Endometrium (tissue), 2 donors: ENCODE measurements around the gene PCIF1.
A peak's percentile ranks its signal among the peaks of the same experiment; 100 is the strongest.

ENCODE experiments used
- FAIRE-seq: peaks from 2 replicates; lab custom pipeline; 2012; peaks lifted over from hg19 to GRCh38; lab: Jason Lieb, UNC
- donor health status: control.
- donor health status: control.

PCIF1 gene

GRCh38 chr20:45904583-45905504 is 29.6 kb upstream of the PCIF1 start:
- FAIRE-seq, result no peak

GRCh38 chr20:45905505-45906079 is 28.9 kb upstream of the PCIF1 start:
- no peak for FAIRE-seq

- FAIRE-seq, result no peak
Observed at GRCh38 chr20:45907219-45907948, 27.1 kb upstream of the PCIF1 start.

GRCh38 chr20:45908084-45908483 is 26.4 kb upstream of the PCIF1 start:
- no peak for FAIRE-seq

- no peak for FAIRE-seq
Observed at GRCh38 chr20:45909336-45909808, 25.1 kb upstream of the PCIF1 start.

- FAIRE-seq, result no peak
Observed at GRCh38 chr20:45909817-45910669, 24.4 kb upstream of the PCIF1 start.

GRCh38 chr20:45910670-45911485 is 23.6 kb upstream of the PCIF1 start:
- peak; percentile 72 for FAIRE-seq

- FAIRE-seq, result no peak
Observed at GRCh38 chr20:45911486-45912343, 22.8 kb upstream of the PCIF1 start, which contains the start of gene PLTP. Gene PLTP (minus strand): TSS chr20:45912155. CDS start chr20:45911452, 703 bp downstream.

GRCh38 chr20:45912344-45912682 is 22.2 kb upstream of the PCIF1 start:
- FAIRE-seq, result no peak

GRCh38 chr20:45913116-45913515 is 21.4 kb upstream of the PCIF1 start:
- no peak for FAIRE-seq

GRCh38 chr20:45917790-45918141 is 16.7 kb upstream of the PCIF1 start:
- no peak for FAIRE-seq

GRCh38 chr20:45918182-45918737 is 16.2 kb upstream of the PCIF1 start:
- no peak for FAIRE-seq

GRCh38 chr20:45918779-45919537 is 15.5 kb upstream of the PCIF1 start:
- FAIRE-seq, result no peak

- FAIRE-seq, result no peak
Observed at GRCh38 chr20:45919542-45920399, 14.7 kb upstream of the PCIF1 start.

GRCh38 chr20:45920462-45921336 is 13.8 kb upstream of the PCIF1 start:
- FAIRE-seq, result no peak

- FAIRE-seq, result no peak
Observed at GRCh38 chr20:45921337-45922189, 12.9 kb upstream of the PCIF1 start.
